ENCODE measurements around the gene GNRH2. TPM values are rescaled to one million over a fixed set of nuclear protein-coding genes. Genes with fewer than 3 reads are reported as not detected.

The GNRH2 gene
- polyA plus RNA-seq, 1 donor (not counting 4 experiments of a cell fraction or from before 2014, with no cell fraction given): 0.18 TPM

GRCh38 chr20:3046677-3047462 is 3.4 kb downstream of the GNRH2 start:
- no peaks in the 10 kb centered on the region for H3K27me3 ChIP-seq (ENCODE audit: control insufficient read depth, extremely low read depth, insufficient read depth, low read length)
- H3K4me2 ChIP-seq (ENCODE audit: control insufficient read depth, extremely low read depth, insufficient read depth, low read depth, low read length): peak overlapping the region; percentile 92
- H3K79me2 ChIP-seq (ENCODE audit: control insufficient read depth, insufficient read depth, low read length): peaks cover 14% of the 10 kb centered on the region
- no peaks in the 10 kb centered on the region for H4K20me1 ChIP-seq (ENCODE audit: control insufficient read depth, extremely low read depth, insufficient read depth, low read length)
- dilution Hi-C loops (cut with MboI; ENCODE audit: extremely low pct_ligation_motif_present, low sequenced_read_pairs): no loop called here
- H2AFZ ChIP-seq (ENCODE audit: control insufficient read depth, low read length): peak overlapping the region; percentile 77
- peak; percentile 39 for FAIRE-seq
- H3K9me3 ChIP-seq (ENCODE audit: control insufficient read depth, low read depth, low read length): no peaks in the 10 kb centered on the region
- peak overlapping the region; percentile 76 for H3K9ac ChIP-seq (ENCODE audit: control insufficient read depth, extremely low read depth, insufficient read depth, low read length)
- H3K36me3 ChIP-seq (ENCODE audit: control insufficient read depth in 2 of 2, extremely low read depth in 1 of 2, insufficient read depth in 2 of 2, low read length in 2 of 2): peaks cover 18 to 21% of the 10 kb centered on the region in 2 experiments
- H3K4me1 ChIP-seq (ENCODE audit: control insufficient read depth, extremely low read depth, insufficient read depth, low read length): no peaks in the 10 kb centered on the region
- TF ChIP-seq EZH2 (IDR thresholded peaks at IDR 0.05; ENCODE audit: low read length): no peak
- TF ChIP-seq CTCF (optimal IDR thresholded peaks at IDR 0.05 in 1 of 3, IDR thresholded peaks at IDR 0.05 in 1 of 3, conservative IDR thresholded peaks at IDR 0.05 in 1 of 3; ENCODE audit: extremely low read depth in 1 of 3, insufficient read depth in 2 of 3, low read length in 3 of 3): no peak
- H3K4me3 ChIP-seq (ENCODE audit: control insufficient read depth in 2 of 3, extremely low read depth in 1 of 3, insufficient read depth in 2 of 3, low read depth in 1 of 3, low read length in 3 of 3): peak overlapping the region; percentile 77 to 85 (median 85)
- DNase-seq (ENCODE audit: low read depth, low spot score): no peak
- H3K9me1 ChIP-seq (ENCODE audit: control insufficient read depth, extremely low read depth, insufficient read depth, low read length): no peaks in the 10 kb centered on the region
- H3K27ac ChIP-seq (ENCODE audit: control insufficient read depth, insufficient read depth, low read length): peak overlapping the region; percentile 36

- Histone ChIP-seq H3K27me3 (ENCODE audit: control insufficient read depth, extremely low read depth, insufficient read depth, low read length) (no peaks in the 10 kb centered on the region), H3K9me3 (ENCODE audit: control insufficient read depth, low read depth, low read length) (no peaks in the 10 kb centered on the region), H3K27ac (ENCODE audit: control insufficient read depth, insufficient read depth, low read length) (no peak overlapping the region), H2AFZ (ENCODE audit: control insufficient read depth, low read length) (no peak overlapping the region), H3K36me3 (ENCODE audit: control insufficient read depth in 2 of 2, extremely low read depth in 1 of 2, insufficient read depth in 2 of 2, low read length in 2 of 2) (peaks cover 18 to 21% of the 10 kb centered on the region in 2 experiments), H3K79me2 (ENCODE audit: control insufficient read depth, insufficient read depth, low read length) (peaks cover 14% of the 10 kb centered on the region), H3K9ac (ENCODE audit: control insufficient read depth, extremely low read depth, insufficient read depth, low read length) (no peak overlapping the region), H3K4me1 (ENCODE audit: control insufficient read depth, extremely low read depth, insufficient read depth, low read length) (no peaks in the 10 kb centered on the region), H3K9me1 (ENCODE audit: control insufficient read depth, extremely low read depth, insufficient read depth, low read length) (no peaks in the 10 kb centered on the region), H3K4me2 (ENCODE audit: control insufficient read depth, extremely low read depth, insufficient read depth, low read depth, low read length) (peak overlapping the region; percentile 92), H3K4me3 (ENCODE audit: control insufficient read depth in 2 of 3, extremely low read depth in 1 of 3, insufficient read depth in 2 of 3, low read depth in 1 of 3, low read length in 3 of 3) (no peak overlapping the region), H4K20me1 (ENCODE audit: control insufficient read depth, extremely low read depth, insufficient read depth, low read length) (no peaks in the 10 kb centered on the region)
- no peak for TF ChIP-seq EZH2 (IDR thresholded peaks at IDR 0.05; ENCODE audit: low read length)
- no peak for TF ChIP-seq CTCF (optimal IDR thresholded peaks at IDR 0.05 in 1 of 3, IDR thresholded peaks at IDR 0.05 in 1 of 3, conservative IDR thresholded peaks at IDR 0.05 in 1 of 3; ENCODE audit: extremely low read depth in 1 of 3, insufficient read depth in 2 of 3, low read length in 3 of 3)
- dilution Hi-C loops (cut with MboI; ENCODE audit: extremely low pct_ligation_motif_present, low sequenced_read_pairs): no loop called here
- FAIRE-seq: no peak
- no peak for DNase-seq (ENCODE audit: low read depth, low spot score)
Measured at GRCh38 chr20:3047486-3048419, 4.3 kb downstream of the GNRH2 start.

All from keratinocyte (primary cell).